Measurements from ENCODE around the gene ELOVL2.

ELOVL2 gene

DNA sequence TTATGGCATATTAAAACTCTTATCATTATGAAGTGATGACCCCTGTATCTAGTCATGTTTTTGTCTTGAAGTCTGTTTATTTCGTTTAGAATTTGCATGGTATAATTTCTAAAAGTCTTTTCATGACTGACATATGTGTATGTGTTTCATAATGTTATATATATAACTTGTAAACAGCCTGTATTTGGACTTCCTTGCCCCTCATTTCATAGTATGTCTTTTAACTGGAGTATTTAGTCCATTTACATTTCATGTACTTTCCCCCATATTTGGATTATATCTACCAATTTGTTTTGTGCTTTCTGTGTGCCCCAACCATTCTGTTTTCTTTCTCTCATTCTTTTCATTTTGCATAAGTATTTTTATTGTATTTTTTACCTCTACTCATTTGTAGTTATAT, 98.3 kb downstream of the ELOVL2 start:
- Histone ChIP-seq H3K4me3 (ENCODE audit: low read depth in 1 of 2, low read length in 2 of 2) (no peak overlapping the region), H3K36me3 (ENCODE audit: insufficient read depth, low read length) (no peaks in the 10 kb centered on the region), H3K4me1 (ENCODE audit: insufficient read depth, low read length) (no peaks in the 10 kb centered on the region), H3K9ac (ENCODE audit: low read depth, low read length) (no peak overlapping the region), H3K79me2 (ENCODE audit: insufficient read depth, low read length) (no peaks in the 10 kb centered on the region), H3K27me3 (ENCODE audit: insufficient read depth, low read length, poor library complexity) (peaks cover 5% of the 10 kb centered on the region), H3K4me2 (ENCODE audit: insufficient read depth, low read length) (no peak overlapping the region), H4K20me1 (ENCODE audit: insufficient read depth, low read length) (no peaks in the 10 kb centered on the region), H3K27ac (ENCODE audit: low read length) (no peak overlapping the region), H3K9me3 (ENCODE audit: insufficient read depth, low read length, severe bottlenecking) (no peaks in the 10 kb centered on the region), H2AFZ (ENCODE audit: low read depth, low read length) (no peak overlapping the region)
- DNase-seq (no peak), ATAC-seq (ENCODE audit: insufficient read depth, low read depth) (no peak)
- TF ChIP-seq, protein P1, sequence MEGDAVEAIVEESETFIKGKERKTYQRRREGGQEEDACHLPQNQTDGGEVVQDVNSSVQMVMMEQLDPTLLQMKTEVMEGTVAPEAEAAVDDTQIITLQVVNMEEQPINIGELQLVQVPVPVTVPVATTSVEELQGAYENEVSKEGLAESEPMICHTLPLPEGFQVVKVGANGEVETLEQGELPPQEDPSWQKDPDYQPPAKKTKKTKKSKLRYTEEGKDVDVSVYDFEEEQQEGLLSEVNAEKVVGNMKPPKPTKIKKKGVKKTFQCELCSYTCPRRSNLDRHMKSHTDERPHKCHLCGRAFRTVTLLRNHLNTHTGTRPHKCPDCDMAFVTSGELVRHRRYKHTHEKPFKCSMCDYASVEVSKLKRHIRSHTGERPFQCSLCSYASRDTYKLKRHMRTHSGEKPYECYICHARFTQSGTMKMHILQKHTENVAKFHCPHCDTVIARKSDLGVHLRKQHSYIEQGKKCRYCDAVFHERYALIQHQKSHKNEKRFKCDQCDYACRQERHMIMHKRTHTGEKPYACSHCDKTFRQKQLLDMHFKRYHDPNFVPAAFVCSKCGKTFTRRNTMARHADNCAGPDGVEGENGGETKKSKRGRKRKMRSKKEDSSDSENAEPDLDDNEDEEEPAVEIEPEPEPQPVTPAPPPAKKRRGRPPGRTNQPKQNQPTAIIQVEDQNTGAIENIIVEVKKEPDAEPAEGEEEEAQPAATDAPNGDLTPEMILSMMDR (IDR thresholded peaks at IDR 0.05; ENCODE audit: borderline replicate concordance, extremely low read depth, low read length, poor library complexity, severe bottlenecking), result no peak
- TF ChIP-seq EZH2 (IDR thresholded peaks at IDR 0.05; ENCODE audit: borderline replicate concordance, low read depth, low read length, severe bottlenecking), result no peak

DNA sequence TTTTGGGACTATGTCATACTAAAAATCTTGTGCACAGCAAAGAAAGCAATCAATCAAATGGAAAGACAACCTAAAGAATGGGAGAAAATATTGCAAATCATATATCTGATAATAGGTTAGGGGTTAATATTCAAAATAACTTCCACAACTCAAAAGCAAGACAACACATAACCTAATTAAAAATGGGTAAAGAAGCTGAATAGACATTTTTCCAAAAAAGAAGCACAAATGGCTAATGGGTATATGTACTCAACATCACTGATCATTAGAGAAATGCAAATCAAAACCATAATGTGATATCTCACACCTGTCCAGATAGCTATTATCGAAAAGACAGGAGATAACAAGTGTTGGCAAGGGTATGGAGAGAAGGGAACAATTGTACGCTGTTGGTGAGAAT, 104.3 kb downstream of the ELOVL2 start:
- Histone ChIP-seq H3K4me1 (ENCODE audit: insufficient read depth, low read length) (no peaks in the 10 kb centered on the region), H3K4me3 (ENCODE audit: low read depth in 1 of 2, low read length in 2 of 2) (no peak overlapping the region), H2AFZ (ENCODE audit: low read depth, low read length) (no peak overlapping the region), H3K27me3 (ENCODE audit: insufficient read depth, low read length, poor library complexity) (no peaks in the 10 kb centered on the region), H3K27ac (ENCODE audit: low read length) (no peak overlapping the region), H3K36me3 (ENCODE audit: insufficient read depth, low read length) (no peaks in the 10 kb centered on the region), H3K9me3 (ENCODE audit: insufficient read depth, low read length, severe bottlenecking) (no peaks in the 10 kb centered on the region), H3K9ac (ENCODE audit: low read depth, low read length) (no peak overlapping the region), H4K20me1 (ENCODE audit: insufficient read depth, low read length) (no peaks in the 10 kb centered on the region), H3K4me2 (ENCODE audit: insufficient read depth, low read length) (no peak overlapping the region), H3K79me2 (ENCODE audit: insufficient read depth, low read length) (no peaks in the 10 kb centered on the region)
- TF ChIP-seq, protein P1 (IDR thresholded peaks at IDR 0.05; ENCODE audit: borderline replicate concordance, extremely low read depth, low read length, poor library complexity, severe bottlenecking), result no peak
- no peak for TF ChIP-seq EZH2 (IDR thresholded peaks at IDR 0.05; ENCODE audit: borderline replicate concordance, low read depth, low read length, severe bottlenecking)
- no peak for ATAC-seq (ENCODE audit: insufficient read depth, low read depth)
- DNase-seq, result no peak

DNA sequence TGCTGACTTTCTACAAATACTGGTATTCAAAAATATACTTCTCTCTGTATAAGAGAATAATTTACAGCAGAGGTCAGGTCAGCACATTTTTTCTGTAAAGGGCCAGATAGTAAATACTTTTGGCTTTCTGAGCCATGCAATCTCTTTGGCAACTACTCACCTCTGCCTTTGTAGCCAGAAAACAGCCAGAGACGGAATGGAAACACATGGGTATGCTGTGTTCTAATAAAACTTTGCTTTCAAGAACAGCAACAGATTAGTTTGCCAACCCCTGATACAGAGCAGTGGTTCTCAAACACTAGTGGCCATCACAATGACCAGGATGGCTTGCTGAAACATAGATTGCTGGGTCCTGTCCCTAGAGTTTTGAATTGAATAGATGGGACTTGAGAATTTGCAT, 111.0 kb downstream of the ELOVL2 start:
- Histone ChIP-seq H3K4me2 (ENCODE audit: insufficient read depth, low read length) (no peak overlapping the region), H4K20me1 (ENCODE audit: insufficient read depth, low read length) (no peaks in the 10 kb centered on the region), H3K4me1 (ENCODE audit: insufficient read depth, low read length) (no peaks in the 10 kb centered on the region), H3K4me3 (ENCODE audit: low read depth in 1 of 2, low read length in 2 of 2) (no peak overlapping the region), H3K36me3 (ENCODE audit: insufficient read depth, low read length) (no peaks in the 10 kb centered on the region), H3K27me3 (ENCODE audit: insufficient read depth, low read length, poor library complexity) (no peaks in the 10 kb centered on the region), H3K27ac (ENCODE audit: low read length) (no peak overlapping the region), H3K9me3 (ENCODE audit: insufficient read depth, low read length, severe bottlenecking) (peaks cover 3% of the 10 kb centered on the region), H3K9ac (ENCODE audit: low read depth, low read length) (no peak overlapping the region), H3K79me2 (ENCODE audit: insufficient read depth, low read length) (no peaks in the 10 kb centered on the region), H2AFZ (ENCODE audit: low read depth, low read length) (no peak overlapping the region)
- TF ChIP-seq, protein P1 (IDR thresholded peaks at IDR 0.05; ENCODE audit: borderline replicate concordance, extremely low read depth, low read length, poor library complexity, severe bottlenecking), result no peak
- TF ChIP-seq EZH2 (IDR thresholded peaks at IDR 0.05; ENCODE audit: borderline replicate concordance, low read depth, low read length, severe bottlenecking), result no peak
- no peak for DNase-seq
- ATAC-seq (ENCODE audit: insufficient read depth, low read depth), result no peak

Data from DND-41 (cell line).